Gastroesophageal sphincter (tissue), 4 donors: ENCODE results near the gene AGO3. TPM values are rescaled to one million over a fixed set of nuclear protein-coding genes. Genes with fewer than 3 reads are reported as not detected.

ENCODE experiments used
- ATAC-seq: fragments of 150-250 bp; one replicate; pipeline ENCODE4 v1.9.1; 2016; ENCODE audit warnings: mild to moderate bottlenecking, moderate library complexity
- H3K27ac ChIP-seq, 4 donors: fragments of 200-600 bp; sonication (generic) in 3 of 4; 1 replicate in 3 of 4; 2 replicates in 1 of 4; pipeline ENCODE4 v1.5.1; 2016 to 2019
- H3K27me3 ChIP-seq: fragments of 200-600 bp; sonication (generic); one replicate; pipeline ENCODE4 v1.5.1; 2019
- H3K36me3 ChIP-seq, 2 donors: fragments of 200-600 bp; sonication (generic); one replicate each; pipeline ENCODE4 v1.5.1; 2019; ENCODE audit warnings: control low read depth in 1 of 2
- H3K4me1 ChIP-seq, 3 donors: fragments of 200-600 bp; sonication (generic); 1 replicate in 2 of 3; 2 replicates in 1 of 3; pipeline ENCODE4 v1.5.1; 2016 to 2019; ENCODE audit warnings: control low read depth in 2 of 3
- H3K4me3 ChIP-seq, 2 donors: fragments of 200-600 bp; sonication (generic); one replicate each; pipeline ENCODE4 v1.5.1; 2019; ENCODE audit warnings: mild to moderate bottlenecking in 1 of 2, moderate library complexity in 1 of 2
- H3K9me3 ChIP-seq, 3 donors: fragments of 200-600 bp; sonication (generic); one replicate each; pipeline ENCODE4 v1.5.1; 2017 to 2019; ENCODE audit warnings: control low read depth in 2 of 3
- EP300 ChIP-seq: sonication (generic); formaldehyde crosslinking; IDR thresholded peaks from one replicate; pipeline ENCODE4 v1.6.1; 2017; ENCODE audit warnings: antibody characterized with exemption, mild to moderate bottlenecking
- POLR2A ChIP-seq, 2 donors: fragments of 450-650 bp; IDR thresholded peaks; one replicate each; pipeline ENCODE4 v1.6.1; 2017; ENCODE audit warnings: antibody characterized with exemption in 2 of 2, mild to moderate bottlenecking in 2 of 2, moderate library complexity in 1 of 2
- POLR2AphosphoS5 ChIP-seq: sonication (generic); formaldehyde crosslinking; IDR thresholded peaks from one replicate; pipeline ENCODE4 v1.6.1; 2017; ENCODE audit warnings: antibody characterized with exemption
- WGBS, 2 donors: methylation state at CpG; one replicate each; pipeline ENCODE4 v1.1.5; 2018; ENCODE audit warnings: low coverage in 1 of 2; 5-methylcytosine and 5-hydroxymethylcytosine counted together
- total RNA-seq, 4 donors: library from RNA; depleted of rRNA; stranded (reverse); fragments of >200 nt; gene quantifications; one replicate each; pipeline ENCODE4 v1.1.0, GENCODE V29; 2016
- TF ChIP-seq, protein P1 (sequence below), 4 experiments: fragments of 200-600 bp in 2 of 4; fragments of 450-650 bp in 2 of 4; sonication (generic) in 1 of 4; IDR thresholded peaks; one replicate each; pipeline ENCODE4 v1.5.1; 2017 to 2019; ENCODE audit warnings: antibody characterized with exemption in 4 of 4, mild to moderate bottlenecking in 2 of 4, moderate library complexity in 2 of 4

AGO3 gene
- total RNA-seq = 10 to 100 TPM; 33.9 to 36.9 (median 34.2) TPM

GRCh38 chr1:35930593-35931445 is at the start of gene AGO3:
Gene AGO3, plus strand, starts transcription at chr1:35931105. Its CDS starts 322 bp downstream, at chr1:35931427.
- H3K9me3 ChIP-seq = no peaks in the 10 kb centered on the region
- peak within 1 kb of the TSS; percentile 96 to 100 (median 98) for H3K27ac ChIP-seq
- peaks cover 7 to 50% (median 9%) of the 10 kb centered on the region in 3 donors for H3K4me1 ChIP-seq
- 0% methylated on average over 1 to 2 of the region's 112 CpGs for WGBS, 2 donors
- H3K36me3 ChIP-seq = no peaks in the 10 kb centered on the region
- no peaks in the 10 kb centered on the region for H3K27me3 ChIP-seq
- H3K4me3 ChIP-seq = peak within 1 kb of the TSS; percentile 88 to 97
- TF ChIP-seq EP300 (no peak), POLR2A (IDR thresholded peaks at IDR 0.05) (peak; percentile 93 to 95), POLR2AphosphoS5 (peak; percentile 58)
- TF ChIP-seq, protein P1, sequence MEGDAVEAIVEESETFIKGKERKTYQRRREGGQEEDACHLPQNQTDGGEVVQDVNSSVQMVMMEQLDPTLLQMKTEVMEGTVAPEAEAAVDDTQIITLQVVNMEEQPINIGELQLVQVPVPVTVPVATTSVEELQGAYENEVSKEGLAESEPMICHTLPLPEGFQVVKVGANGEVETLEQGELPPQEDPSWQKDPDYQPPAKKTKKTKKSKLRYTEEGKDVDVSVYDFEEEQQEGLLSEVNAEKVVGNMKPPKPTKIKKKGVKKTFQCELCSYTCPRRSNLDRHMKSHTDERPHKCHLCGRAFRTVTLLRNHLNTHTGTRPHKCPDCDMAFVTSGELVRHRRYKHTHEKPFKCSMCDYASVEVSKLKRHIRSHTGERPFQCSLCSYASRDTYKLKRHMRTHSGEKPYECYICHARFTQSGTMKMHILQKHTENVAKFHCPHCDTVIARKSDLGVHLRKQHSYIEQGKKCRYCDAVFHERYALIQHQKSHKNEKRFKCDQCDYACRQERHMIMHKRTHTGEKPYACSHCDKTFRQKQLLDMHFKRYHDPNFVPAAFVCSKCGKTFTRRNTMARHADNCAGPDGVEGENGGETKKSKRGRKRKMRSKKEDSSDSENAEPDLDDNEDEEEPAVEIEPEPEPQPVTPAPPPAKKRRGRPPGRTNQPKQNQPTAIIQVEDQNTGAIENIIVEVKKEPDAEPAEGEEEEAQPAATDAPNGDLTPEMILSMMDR (IDR thresholded peaks at IDR 0.05) = peak in 1 of 4 experiments; percentile 5
- ATAC-seq = peak; percentile 93

DNA sequence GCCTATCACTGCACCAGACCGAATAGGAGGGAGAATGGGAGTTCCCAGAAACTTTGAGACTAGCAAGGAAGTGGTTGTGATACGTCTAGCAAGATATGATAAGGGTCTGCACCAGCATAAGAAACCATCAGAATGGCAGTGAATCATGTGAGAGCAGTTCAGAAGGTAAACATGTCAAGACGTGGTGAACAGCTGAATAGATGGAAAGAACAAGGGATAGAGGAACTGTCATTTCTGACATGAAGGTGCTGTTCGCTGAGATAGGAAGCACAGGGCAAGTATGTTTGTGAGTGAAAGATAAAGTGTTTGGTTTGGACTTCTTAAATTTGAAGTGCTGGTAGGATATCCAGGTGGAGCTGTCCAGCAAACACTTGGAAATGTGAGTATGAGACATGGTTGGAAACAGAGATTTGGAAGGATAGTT is 49.0 kb upstream of the AGO3 start:
- ATAC-seq = no peak
- Histone ChIP-seq H3K27me3 (no peaks in the 10 kb centered on the region), H3K36me3 (no peaks in the 10 kb centered on the region), H3K4me3 (no peak overlapping the region), H3K4me1 (peaks cover 0 to 40% (median 9%) of the 10 kb centered on the region in 3 donors), H3K9me3 (no peaks in the 10 kb centered on the region), H3K27ac (no peak overlapping the region)
- 38 to 58% methylated on average over 3 to 4 of the region's 4 CpGs for WGBS, 2 donors
- TF ChIP-seq POLR2AphosphoS5 (no peak), EP300 (no peak), POLR2A (IDR thresholded peaks at IDR 0.05) (no peak)
- TF ChIP-seq, protein P1 (IDR thresholded peaks at IDR 0.05) = no peak

DNA sequence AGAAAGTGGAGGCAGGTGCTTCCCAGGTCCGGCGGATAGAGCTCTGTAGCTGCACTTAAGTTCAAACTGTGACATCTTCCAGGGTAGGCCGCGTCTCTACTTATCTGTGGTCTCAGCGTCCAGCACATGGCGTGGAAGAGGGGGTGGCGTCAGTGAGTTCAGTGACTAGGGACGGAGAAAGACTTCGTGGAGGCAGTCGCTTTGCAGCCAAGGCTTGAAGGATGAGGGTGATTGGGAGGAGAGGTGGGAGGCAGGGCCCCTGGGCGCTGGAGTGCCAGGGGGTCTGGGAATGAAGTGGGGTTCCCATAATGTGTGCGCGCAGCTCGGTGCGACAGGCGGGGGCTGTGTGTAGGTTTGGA is 48.3 kb upstream of the AGO3 start:
- ATAC-seq = no peak
- Histone ChIP-seq H3K4me3 (peak overlapping the region; percentile 7 to 93), H3K4me1 (peaks cover 0 to 47% (median 9%) of the 10 kb centered on the region in 3 donors), H3K36me3 (peaks cover 0 to under 1% of the 10 kb centered on the region in 2 donors), H3K9me3 (no peaks in the 10 kb centered on the region), H3K27me3 (no peaks in the 10 kb centered on the region), H3K27ac (peak overlapping the region in 3 of 4 donors; percentile 84 to 87 (median 86))
- WGBS, 2 donors = 44 to 56% methylated on average over 11 to 16 of the region's 16 CpGs
- no peak for TF ChIP-seq POLR2A (IDR thresholded peaks at IDR 0.05)
- TF ChIP-seq EP300 = no peak
- TF ChIP-seq, protein P1 (IDR thresholded peaks at IDR 0.05) = no peak
- TF ChIP-seq POLR2AphosphoS5 = no peak

DNA sequence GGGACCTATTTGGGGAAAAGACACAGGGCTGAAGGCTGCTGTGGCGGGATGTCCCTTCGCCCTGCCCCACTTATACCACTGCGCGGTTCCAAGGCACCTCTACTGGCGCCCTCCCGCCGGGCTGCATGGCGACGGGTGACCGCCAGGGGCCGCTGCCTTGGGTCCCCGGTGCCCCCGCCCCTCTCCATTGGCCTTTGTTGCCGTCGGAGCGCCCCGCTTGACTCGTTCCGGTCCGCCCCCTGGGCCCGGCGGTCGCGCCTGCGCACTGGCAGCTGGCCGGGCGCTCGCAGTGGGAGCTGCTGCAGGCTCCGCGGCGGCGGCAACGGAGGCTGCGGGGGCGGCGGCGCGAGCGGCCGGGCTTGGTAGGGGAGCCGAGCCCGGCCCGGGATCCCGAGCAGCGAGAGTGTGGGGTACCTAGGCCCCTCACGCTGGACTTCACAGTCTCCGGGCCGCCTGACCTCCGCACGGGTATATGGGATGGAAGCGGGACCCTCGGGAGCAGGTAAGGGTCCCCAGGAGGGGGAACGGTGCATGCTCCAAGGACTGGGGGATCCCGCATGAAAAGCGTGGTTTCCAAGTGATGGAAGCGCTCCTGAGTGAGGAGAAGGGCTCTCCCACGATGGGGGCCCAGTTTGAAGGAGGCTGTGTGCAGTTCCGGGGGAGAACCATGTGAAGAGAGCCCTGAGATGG is 47.8 kb upstream of the AGO3 start, which contains the start of gene AGO1:
Gene AGO1 (plus strand): TSS at position 265 of the 690 bp plus-strand sequence. CDS start 213 bp downstream, at position 478.
- Histone ChIP-seq H3K27me3 (no peaks in the 10 kb centered on the region), H3K27ac (peak within 1 kb of the TSS; percentile 4 to 87 (median 85)), H3K36me3 (peaks cover 0 to 5% of the 10 kb centered on the region in 2 donors), H3K4me3 (peak within 1 kb of the TSS; percentile 63 to 93), H3K9me3 (no peaks in the 10 kb centered on the region), H3K4me1 (peaks cover 0 to 47% (median 9%) of the 10 kb centered on the region in 3 donors)
- TF ChIP-seq POLR2A (IDR thresholded peaks at IDR 0.05) (peak; percentile 67 to 83), EP300 (no peak), POLR2AphosphoS5 (peak; percentile 31)
- TF ChIP-seq, protein P1 (IDR thresholded peaks at IDR 0.05) = peak in 3 of 4 experiments; percentile 88 to 94 (median 94)
- 0 to 10% methylated on average over 1 to 7 of the region's 58 CpGs for WGBS, 2 donors
- ATAC-seq = peak; percentile 95
